Measurements from ENCODE around the gene LGI4.

The LGI4 gene

DNA sequence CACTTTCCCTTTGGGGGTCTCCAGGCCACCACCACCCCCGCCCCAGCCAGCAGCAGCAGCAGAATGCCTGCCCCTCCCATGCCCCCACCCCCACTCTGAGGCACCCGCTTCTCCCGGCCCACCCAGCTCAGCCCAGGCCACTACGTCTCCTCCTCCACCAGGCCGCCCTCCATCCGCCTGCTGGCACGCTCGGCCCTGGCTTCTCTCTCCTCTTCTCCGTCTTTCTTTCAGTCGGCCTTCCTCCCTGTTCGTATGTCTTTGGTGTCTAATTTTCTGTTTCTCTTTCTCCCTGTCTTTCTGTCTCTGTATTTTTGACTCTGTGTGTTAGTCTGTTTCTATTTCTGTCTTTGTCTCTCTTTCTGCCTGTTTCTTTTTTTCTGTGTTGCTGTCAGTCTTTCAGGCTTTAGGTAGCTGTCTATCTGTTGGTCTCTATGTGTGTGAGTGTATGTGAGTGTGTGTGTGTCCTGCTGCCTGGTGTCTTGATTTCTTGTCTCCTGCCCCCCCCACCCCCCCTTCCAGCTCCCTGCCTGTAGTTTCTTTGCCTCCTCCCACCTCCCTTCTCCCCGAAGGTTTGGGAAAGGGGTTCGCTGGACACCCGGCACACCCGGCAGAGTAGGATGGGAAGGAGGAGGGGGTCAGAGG is at the start of gene LGI4:
TSS of gene LGI4 (minus strand) at position 459 of the 642 bp plus-strand sequence. CDS start at position 80, 379 bp downstream.
- DNase-seq (ENCODE audit: low read depth) = no peak

DNA sequence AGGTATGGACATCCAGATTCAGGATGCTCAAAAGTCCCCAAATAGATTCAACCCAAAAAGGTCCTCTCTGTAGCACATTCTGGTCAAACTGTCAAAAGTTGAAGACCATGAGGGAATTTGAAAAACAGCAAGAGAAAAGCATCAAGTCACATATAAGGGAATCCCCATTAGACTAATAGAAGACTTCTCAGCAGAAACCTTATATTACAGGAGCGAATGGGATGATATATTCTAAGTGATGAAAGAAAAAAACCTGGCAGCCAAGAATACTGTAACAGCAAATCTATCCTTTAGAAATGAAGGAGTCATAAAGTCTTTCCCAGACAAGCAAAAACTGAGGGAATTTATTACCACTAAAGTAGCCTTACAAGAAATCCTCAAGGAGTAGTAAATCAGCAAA is 49.4 kb upstream of the LGI4 start:
- no peak for DNase-seq (ENCODE audit: low read depth)

GRCh38 chr19:35181387-35181786 is 46.5 kb upstream of the LGI4 start:
- DNase-seq (ENCODE audit: low read depth) = no peak

DNA sequence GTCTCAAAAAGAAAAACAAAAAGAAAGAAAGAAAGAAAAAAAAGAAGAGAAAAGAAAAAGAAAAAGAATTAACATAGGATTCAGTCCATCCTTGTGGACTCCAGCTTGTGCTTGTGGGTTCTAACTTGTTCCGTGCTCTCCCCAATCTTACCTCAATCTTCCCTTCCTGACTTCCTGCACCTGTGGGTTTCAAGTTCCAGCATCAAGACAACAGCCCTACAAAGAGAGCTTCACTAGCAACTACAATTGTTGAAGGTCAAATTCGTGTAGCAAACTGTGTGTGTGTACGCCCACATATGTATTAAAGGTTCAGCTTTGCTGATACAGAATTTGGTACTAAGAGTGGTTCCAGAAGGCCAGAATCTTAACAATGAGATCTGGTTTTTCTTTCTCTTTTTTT is 45.0 kb upstream of the LGI4 start:
- no peak for DNase-seq (ENCODE audit: low read depth)

DNA sequence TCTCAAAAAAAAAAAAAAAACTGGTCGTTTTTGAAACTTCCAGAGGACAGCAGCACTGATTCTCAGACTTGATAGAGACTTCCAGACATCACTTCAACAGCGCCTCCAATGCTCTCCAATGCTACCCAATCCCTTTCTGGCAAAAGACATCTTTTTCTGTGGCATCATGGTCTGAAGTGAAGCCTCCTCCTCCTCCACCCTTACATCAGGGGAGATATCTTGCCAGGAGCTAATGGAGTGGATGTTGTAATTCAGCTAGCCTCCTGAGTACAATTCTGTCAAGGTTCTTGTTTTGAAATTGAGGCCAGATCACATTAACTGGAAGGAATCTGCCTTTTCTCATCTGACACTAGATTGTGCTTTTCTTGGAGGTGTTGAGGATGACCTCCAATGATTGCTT is 43.8 kb upstream of the LGI4 start:
- DNase-seq (ENCODE audit: low read depth) = no peak

GRCh38 chr19:35177377-35178274 is 42.8 kb upstream of the LGI4 start:
- DNase-seq (ENCODE audit: low read depth) = no peak

DNA sequence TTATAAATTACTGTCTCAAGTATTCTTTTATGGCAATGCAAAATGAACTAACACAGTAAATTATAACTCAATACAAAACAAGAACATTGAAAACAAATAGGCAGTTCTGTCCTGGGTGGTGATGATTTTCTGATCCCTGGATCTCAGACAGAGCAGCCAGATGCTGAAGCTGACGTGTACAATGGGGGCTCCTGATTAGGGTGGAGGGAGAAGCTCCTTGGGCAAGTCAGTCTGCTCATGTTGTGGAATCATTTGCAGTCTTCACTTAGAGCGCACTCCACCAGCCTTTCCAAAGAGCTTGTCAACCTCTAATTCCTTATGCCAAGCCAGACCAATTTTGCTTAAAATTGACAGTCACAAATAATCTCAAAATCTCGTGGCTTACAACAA is 41.3 kb upstream of the LGI4 start:
- DNase-seq (ENCODE audit: low read depth) = no peak

GRCh38 chr19:35174226-35174625 is 39.4 kb upstream of the LGI4 start:
- no peak for DNase-seq (ENCODE audit: low read depth)

DNA sequence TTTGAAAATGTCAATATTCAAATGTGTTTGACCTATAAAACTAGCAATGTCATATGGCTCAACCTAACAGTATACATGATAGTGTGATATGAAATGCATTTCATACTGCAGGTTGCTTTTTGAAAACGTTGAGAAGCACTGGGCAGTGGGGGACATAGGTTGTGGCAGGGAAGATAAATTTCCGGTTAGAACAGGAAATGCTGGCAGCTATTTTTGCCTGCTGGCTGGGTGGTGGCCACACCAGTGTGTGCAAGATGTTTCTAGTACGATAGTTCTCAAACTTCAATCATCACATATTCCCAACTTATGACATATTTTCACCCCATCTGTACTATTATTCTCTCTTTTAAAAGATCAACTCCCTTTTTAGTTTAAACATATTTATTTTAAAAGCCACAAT is 36.9 kb upstream of the LGI4 start:
- DNase-seq (ENCODE audit: low read depth) = no peak

- no peak for DNase-seq (ENCODE audit: low read depth)
Observed at GRCh38 chr19:35170359-35171061, 35.7 kb upstream of the LGI4 start.

- no peak for DNase-seq (ENCODE audit: low read depth)
Observed at GRCh38 chr19:35169221-35169995, 34.5 kb upstream of the LGI4 start.

DNA sequence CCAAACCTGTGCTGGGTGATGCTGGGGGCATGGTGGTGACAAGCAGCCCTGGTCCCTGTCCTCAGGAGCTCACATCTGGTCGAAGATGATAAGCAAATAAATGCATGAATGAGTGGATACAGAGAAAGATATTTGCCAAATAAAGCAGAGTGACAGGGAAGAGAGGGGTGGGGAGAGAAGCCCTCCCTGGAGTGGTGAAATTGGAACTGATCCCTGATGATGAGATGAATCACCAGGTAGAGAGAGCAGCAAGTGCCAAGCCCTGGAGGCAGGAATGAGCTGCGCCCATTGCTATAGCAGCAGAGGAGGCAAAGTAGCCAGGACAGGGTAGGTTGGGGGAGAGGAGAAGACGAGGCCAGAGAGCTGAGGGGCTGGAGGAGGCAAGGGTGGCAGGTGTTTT is 33.3 kb upstream of the LGI4 start:
- DNase-seq (ENCODE audit: low read depth) = no peak

DNA sequence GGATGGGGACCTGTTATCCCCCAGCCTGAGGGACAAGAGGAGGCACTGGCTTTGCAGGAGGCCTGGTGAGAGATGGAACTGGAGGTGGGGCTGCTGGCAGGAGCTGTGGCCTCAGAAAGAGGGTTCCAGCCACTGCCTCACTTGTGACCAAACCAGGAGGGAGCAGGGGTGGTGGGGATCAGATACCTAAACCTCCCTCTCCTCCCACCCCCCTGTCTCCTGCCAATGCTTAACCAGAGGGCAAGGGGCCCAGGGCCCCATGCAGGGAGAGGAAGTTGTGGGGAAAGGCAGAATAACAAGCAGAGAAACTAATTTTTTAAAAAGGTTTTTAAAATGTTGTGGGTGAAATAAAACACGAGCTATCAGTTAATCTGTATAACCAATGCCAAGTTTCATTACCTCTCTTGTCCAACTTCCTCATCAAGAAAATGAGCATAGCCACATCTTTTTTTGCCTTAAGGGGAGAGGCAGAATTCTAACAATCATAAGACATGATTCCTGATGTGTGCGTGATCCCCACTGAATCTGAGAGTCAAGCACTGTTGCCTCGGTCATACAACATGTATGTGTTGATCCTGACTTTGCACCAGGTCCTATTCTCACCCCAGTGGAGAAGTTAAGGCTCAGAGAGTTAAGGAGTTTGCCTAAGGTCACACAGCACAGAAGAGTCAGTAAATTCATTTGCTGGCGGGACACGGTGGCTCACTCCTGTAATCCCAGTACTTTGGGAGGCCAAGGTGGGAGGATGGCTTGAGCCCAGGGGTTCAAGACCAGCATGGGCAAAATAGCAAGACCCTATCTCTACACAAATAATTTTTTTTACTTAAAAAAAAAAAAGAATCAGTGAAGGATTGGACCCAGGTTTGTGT is 32.6 kb upstream of the LGI4 start:
- DNase-seq (ENCODE audit: low read depth) = no peak

GRCh38 chr19:35166100-35167063 is 31.5 kb upstream of the LGI4 start:
- no peak for DNase-seq (ENCODE audit: low read depth)

GRCh38 chr19:35165200-35166058 is 30.6 kb upstream of the LGI4 start:
- no peak for DNase-seq (ENCODE audit: low read depth)

DNA sequence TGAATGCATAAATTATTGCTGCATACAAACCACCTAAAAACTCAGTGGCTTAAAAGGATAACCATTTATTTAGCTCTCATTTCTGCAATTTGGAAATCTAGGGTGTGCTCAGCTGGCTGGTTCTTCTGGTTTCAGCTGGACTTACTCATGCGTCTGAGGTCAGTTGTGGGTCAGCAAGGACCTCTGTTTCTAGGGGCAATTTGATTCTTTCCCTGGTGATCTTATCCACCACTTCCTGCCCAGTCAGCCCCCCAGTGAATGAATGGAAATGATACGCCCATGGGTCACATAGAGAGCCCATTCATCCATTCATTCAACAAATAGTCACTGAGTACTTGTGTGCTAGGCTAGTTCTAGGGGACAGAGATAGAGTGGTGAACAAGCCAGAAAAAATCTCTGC is 29.6 kb upstream of the LGI4 start:
- no peak for DNase-seq (ENCODE audit: low read depth)

DNA sequence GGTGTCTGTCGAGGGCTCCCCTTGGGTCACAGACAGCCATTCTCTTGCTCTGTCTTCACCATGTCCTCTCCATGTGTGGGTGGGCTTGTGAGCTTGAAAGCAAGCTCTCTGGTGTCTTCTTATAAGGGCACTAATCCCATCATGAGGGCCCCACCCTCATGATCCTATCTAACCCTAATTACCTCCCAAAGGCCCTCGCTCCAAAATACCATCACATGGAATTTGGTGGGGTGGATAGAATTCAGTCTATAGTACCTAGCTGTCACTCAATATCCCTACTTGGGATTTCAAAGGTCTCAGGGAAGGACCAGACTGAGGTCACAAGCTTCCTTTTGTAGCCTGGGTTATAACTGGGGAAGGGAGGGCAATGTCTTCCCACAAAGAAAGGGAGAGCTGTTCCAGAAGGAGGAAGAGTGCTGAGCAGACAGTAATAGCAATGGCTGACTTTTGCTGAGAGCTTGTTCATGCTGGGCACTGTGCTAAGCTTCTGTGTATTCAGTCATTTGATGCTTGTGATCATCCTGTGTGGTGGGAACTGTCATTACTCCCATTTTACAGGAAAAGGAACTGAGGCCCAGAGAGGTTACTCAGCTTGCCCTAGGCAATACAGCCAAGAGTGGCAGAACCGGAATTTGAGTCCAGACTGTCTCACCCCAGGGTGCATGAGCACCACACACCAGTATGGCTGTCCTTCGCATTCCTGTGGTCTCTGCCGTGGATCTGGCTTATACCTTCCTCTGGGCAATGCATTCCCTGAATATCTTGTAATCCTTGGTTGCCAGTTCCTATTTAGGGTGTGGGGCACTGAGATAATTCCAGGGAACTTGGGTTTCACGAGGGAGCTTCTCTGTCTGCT is 27.8 kb upstream of the LGI4 start:
- no peak for DNase-seq (ENCODE audit: low read depth)

DNA sequence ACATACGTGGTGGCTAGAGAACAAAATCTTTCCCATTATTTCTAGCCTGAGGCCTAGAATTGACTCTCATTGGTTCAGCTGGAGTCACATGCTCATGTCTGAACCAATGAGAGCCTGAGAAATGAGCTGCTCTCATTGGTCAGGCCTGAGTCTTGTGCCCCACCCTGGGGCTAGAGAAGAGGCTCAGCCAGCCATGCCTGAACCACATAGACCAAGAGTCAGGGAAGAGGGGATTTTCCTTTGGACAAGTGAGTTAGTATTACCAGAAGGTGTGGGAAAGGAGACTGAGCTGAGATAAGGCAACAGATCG is 26.5 kb upstream of the LGI4 start:
- no peak for DNase-seq (ENCODE audit: low read depth)
